Esophagus muscularis mucosa (tissue), 4 donors: ENCODE data around the gene PTPN12. TPM values are rescaled to one million over a fixed set of nuclear protein-coding genes. Genes with fewer than 3 reads are reported as not detected.

Source experiments
- DNase-seq: peaks from one replicate; pipeline ENCODE4 v3.0.0-alpha.2; 2017; ENCODE audit errors: extremely low spot score
- H3K27ac ChIP-seq, 4 donors: fragments of 200-600 bp; sonication (generic); replicated peaks in 1 of 4; 1 replicate in 3 of 4; 2 replicates in 1 of 4; pipeline ENCODE4 v1.5.1; 2016 to 2019; ENCODE audit warnings: mild to moderate bottlenecking in 1 of 4
- H3K27me3 ChIP-seq, 4 donors: fragments of 200-600 bp; sonication (generic); one replicate each; pipeline versions ENCODE4 v1.5.1 to v1.6.0; 2016 to 2019
- H3K36me3 ChIP-seq, 4 donors: fragments of 200-600 bp; sonication (generic); one replicate each; pipeline ENCODE4 v1.5.1; 2016 to 2019
- H3K4me1 ChIP-seq, 4 donors: fragments of 200-600 bp; sonication (generic); one replicate each; pipeline ENCODE4 v1.5.1; 2016 to 2019
- H3K4me3 ChIP-seq, 4 donors: fragments of 200-600 bp; sonication (generic); 1 replicate in 2 of 4; 2 replicates in 2 of 4; pipeline ENCODE4 v1.5.1; 2016 to 2019; ENCODE audit warnings: mild to moderate bottlenecking in 4 of 4, moderate library complexity in 1 of 4
- H3K9me3 ChIP-seq, 4 donors: fragments of 200-600 bp; sonication (generic); 1 replicate in 3 of 4; 2 replicates in 1 of 4; pipeline ENCODE4 v1.5.1; 2016 to 2019
- EP300 ChIP-seq: sonication (generic); formaldehyde crosslinking; IDR thresholded peaks from one replicate; pipeline ENCODE4 v1.6.1; 2017; ENCODE audit warnings: antibody characterized with exemption
- POLR2A ChIP-seq: fragments of 450-650 bp; IDR thresholded peaks from one replicate; pipeline ENCODE4 v1.6.1; 2017; ENCODE audit warnings: antibody characterized with exemption, moderate library complexity, mild to moderate bottlenecking, low read depth
- POLR2AphosphoS5 ChIP-seq, 2 donors: sonication (generic); formaldehyde crosslinking; IDR thresholded peaks; one replicate each; pipeline ENCODE4 v1.6.1; 2017; ENCODE audit warnings: antibody characterized with exemption in 2 of 2
- WGBS: methylation state at CpG from one replicate; pipeline ENCODE4 v1.1.5; 2018; 5-methylcytosine and 5-hydroxymethylcytosine counted together
- intact Hi-C: fragments of 100-400 bp; cut with DNase I; formaldehyde crosslinking; loops from one replicate; pipeline ENCODE4 v1.15.1; 2023
- total RNA-seq, 4 donors: library from RNA; depleted of rRNA; stranded (reverse); fragments of >200 nt; gene quantifications; one replicate each; pipeline versions ENCODE4 v1.1.0 to v1.2.1, GENCODE V29; 2016
- TF ChIP-seq, protein P1 (sequence below), 3 experiments: fragments of 200-600 bp in 2 of 3; fragments of 450-650 bp in 1 of 3; sonication (generic) in 2 of 3; IDR thresholded peaks; one replicate each; pipeline ENCODE4 v1.5.1; 2017 to 2019; ENCODE audit warnings: antibody characterized with exemption in 3 of 3, mild to moderate bottlenecking in 2 of 3, moderate library complexity in 1 of 3

The PTPN12 gene
- total RNA-seq, 4 donors from 2014 or later, result 89.1 to 126 (median 98.4) TPM

DNA sequence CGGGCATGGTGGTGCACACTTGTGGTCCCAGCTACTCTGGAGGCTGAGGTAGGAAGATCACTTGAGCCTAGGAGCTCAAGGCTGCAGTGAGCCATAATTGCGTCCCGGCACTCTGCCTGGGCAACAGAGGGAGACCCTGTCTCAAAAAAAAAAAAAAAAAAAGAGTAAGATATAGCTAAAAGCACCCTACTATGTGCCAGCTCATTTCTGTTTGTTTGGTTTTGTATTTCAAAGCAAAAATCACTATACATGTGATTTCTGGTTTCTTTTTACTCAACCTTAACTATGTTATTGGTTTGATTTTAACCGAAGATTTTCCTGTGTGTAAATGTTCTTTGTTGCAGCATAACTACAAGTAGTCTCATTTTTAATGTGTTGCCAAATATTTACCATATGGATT lies 92.7 kb downstream of the PTPN12 start:
- no peak overlapping the region for H3K27ac ChIP-seq
- no peak for TF ChIP-seq POLR2A
- TF ChIP-seq, protein P1, sequence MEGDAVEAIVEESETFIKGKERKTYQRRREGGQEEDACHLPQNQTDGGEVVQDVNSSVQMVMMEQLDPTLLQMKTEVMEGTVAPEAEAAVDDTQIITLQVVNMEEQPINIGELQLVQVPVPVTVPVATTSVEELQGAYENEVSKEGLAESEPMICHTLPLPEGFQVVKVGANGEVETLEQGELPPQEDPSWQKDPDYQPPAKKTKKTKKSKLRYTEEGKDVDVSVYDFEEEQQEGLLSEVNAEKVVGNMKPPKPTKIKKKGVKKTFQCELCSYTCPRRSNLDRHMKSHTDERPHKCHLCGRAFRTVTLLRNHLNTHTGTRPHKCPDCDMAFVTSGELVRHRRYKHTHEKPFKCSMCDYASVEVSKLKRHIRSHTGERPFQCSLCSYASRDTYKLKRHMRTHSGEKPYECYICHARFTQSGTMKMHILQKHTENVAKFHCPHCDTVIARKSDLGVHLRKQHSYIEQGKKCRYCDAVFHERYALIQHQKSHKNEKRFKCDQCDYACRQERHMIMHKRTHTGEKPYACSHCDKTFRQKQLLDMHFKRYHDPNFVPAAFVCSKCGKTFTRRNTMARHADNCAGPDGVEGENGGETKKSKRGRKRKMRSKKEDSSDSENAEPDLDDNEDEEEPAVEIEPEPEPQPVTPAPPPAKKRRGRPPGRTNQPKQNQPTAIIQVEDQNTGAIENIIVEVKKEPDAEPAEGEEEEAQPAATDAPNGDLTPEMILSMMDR (IDR thresholded peaks at IDR 0.05), result no peak
- TF ChIP-seq POLR2AphosphoS5 (IDR thresholded peaks at IDR 0.05), result no peak
- no peaks in the 10 kb centered on the region for H3K27me3 ChIP-seq
- no peaks in the 10 kb centered on the region for H3K9me3 ChIP-seq
- no peaks in the 10 kb centered on the region for H3K4me1 ChIP-seq
- H3K36me3 ChIP-seq, result peaks cover 39 to 90% (median 72%) of the 10 kb centered on the region in 4 donors
- WGBS, result 97% methylated on average over 4 of the region's 4 CpGs
- intact Hi-C loops, result no loop called here
- no peak overlapping the region for H3K4me3 ChIP-seq
- no peak for DNase-seq

DNA sequence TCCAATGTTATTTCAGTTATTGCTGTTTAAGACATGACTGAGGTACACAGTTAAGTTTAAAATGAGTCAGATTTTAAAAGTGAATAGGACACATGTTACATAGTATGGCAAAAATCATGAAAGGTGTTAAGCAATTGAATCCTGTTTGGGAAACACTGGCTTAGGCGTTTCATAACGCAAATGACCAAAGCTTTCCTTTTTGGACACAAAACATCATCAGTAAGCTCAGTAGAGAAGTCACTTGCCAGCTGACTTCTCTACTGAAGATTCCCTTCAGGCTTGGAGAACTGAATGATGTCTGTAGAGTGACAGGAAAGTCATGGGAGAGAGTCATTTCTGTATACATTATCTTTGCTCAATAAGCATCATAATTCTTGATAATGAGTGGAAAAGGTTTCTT lies 94.7 kb downstream of the PTPN12 start:
- H3K36me3 ChIP-seq, result peaks cover 40 to 89% (median 70%) of the 10 kb centered on the region in 4 donors
- no peak overlapping the region for H3K4me3 ChIP-seq
- 65% methylated on average over 2 of the region's 2 CpGs for WGBS
- no peak for DNase-seq
- H3K27me3 ChIP-seq, result no peaks in the 10 kb centered on the region
- no peak for TF ChIP-seq EP300
- no peak for TF ChIP-seq POLR2AphosphoS5 (IDR thresholded peaks at IDR 0.05)
- intact Hi-C loops, result no loop called here
- no peaks in the 10 kb centered on the region for H3K9me3 ChIP-seq
- no peak overlapping the region for H3K27ac ChIP-seq
- H3K4me1 ChIP-seq, result no peaks in the 10 kb centered on the region

DNA sequence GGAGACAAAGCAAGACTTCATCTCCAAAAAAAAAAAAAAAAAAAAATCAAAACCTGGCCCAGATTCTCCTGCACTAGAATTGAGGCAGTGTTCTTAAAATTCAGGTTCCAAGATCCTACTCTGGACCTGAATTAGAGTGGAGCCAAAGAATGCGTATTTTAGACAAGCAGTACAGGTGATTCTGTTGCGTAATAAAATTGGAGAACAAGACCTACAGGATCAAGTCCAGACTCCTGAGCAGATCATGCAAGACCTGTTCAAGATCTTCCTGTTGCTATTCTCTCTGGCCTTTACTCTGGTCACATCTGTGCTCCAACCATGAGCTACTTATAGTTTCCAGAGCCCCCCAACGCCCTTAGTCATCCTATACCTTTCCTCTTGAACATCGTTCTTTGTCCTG lies 107.7 kb downstream of the PTPN12 start:
- 86% methylated on average over 4 of the region's 4 CpGs for WGBS
- H3K27ac ChIP-seq, result no peak overlapping the region
- H3K4me3 ChIP-seq, result no peak overlapping the region
- no peaks in the 10 kb centered on the region for H3K9me3 ChIP-seq
- H3K36me3 ChIP-seq, result peaks cover 19 to 77% (median 58%) of the 10 kb centered on the region in 4 donors
- DNase-seq, result no peak
- TF ChIP-seq POLR2AphosphoS5 (IDR thresholded peaks at IDR 0.05) (no peak), EP300 (no peak)
- TF ChIP-seq, protein P1 (IDR thresholded peaks at IDR 0.05), result no peak
- intact Hi-C loops, result no loop called here
- no peaks in the 10 kb centered on the region for H3K27me3 ChIP-seq
- H3K4me1 ChIP-seq, result peaks cover 0 to 4% (median 0%) of the 10 kb centered on the region in 4 donors

DNA sequence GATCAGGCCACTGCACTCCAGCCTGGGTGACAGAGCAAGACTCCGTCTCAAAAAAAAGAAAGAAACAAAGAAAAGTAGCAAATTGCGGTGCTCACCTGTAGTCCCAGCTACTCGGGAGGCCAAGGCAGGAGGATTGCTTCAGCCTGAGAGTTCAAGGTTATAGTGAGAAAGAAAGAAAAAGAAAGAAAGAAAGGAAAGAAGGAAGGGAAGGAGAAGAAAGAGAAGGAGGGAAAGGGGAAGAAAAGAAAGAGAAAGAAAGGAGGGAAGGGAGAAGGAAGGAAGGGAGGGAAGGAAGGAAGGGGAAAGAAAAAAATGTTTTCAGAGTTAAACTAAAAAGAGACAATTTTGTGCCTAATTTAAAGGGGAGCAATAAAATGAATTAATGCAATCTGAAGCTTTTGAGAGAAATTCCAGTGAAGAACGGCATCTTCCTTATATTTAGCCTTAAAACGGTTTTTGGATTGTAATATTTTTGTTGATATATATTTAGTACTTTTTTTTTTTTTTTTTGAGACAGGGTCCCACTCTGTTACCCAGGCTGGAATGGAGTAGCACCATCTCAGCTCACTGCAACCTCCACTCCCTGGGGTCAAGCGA lies 111.7 kb downstream of the PTPN12 start:
- Histone ChIP-seq H3K9me3 (no peaks in the 10 kb centered on the region), H3K27ac (no peak overlapping the region), H3K4me3 (no peak overlapping the region), H3K4me1 (peaks cover 0 to 5% (median 0%) of the 10 kb centered on the region in 4 donors), H3K27me3 (no peaks in the 10 kb centered on the region), H3K36me3 (peaks cover 12 to 55% (median 37%) of the 10 kb centered on the region in 4 donors)
- no peak for TF ChIP-seq POLR2AphosphoS5 (IDR thresholded peaks at IDR 0.05)
- TF ChIP-seq POLR2A, result no peak
- TF ChIP-seq EP300, result no peak
- TF ChIP-seq, protein P1 (IDR thresholded peaks at IDR 0.05), result no peak
- 94% methylated on average over 6 of the region's 6 CpGs for WGBS
- no peak for DNase-seq
- intact Hi-C loops, result no loop called here

DNA sequence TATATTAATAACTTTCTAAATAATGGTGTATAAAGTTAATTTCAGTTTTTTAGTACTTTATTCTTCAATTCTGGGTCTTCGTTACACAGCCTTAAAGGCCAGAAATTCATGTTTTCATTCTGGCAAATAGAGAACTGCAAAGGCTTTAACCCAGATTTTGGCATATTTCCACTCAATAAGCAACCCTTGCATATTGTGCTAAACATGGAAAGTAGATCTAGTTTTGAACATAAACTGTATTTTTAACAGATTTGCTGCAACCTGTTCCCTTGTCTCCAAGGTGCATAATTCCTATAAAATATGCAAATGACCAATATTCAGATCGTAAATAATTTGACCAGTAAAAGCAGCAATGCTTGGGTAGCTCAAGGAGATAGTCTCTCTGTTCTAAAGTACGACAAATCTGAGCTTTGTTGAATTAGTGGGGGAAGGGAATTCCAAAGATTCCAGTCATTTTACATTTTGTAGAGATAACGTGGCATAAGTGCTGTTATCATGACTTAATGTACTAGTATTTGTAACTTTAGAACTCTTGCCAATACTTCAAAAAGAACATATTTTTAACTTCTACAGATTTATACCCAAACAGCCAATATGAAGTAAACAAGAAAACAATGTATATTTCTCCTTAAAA lies 112.7 kb downstream of the PTPN12 start:
- Histone ChIP-seq H3K4me1 (peaks cover 0 to 5% (median 0%) of the 10 kb centered on the region in 4 donors), H3K9me3 (no peaks in the 10 kb centered on the region), H3K4me3 (no peak overlapping the region), H3K36me3 (peaks cover 12 to 54% (median 33%) of the 10 kb centered on the region in 4 donors), H3K27me3 (no peaks in the 10 kb centered on the region), H3K27ac (no peak overlapping the region)
- DNase-seq, result no peak
- intact Hi-C loops, result no loop called here
- 68% methylated on average over 4 of the region's 4 CpGs for WGBS
- TF ChIP-seq EP300 (no peak), POLR2AphosphoS5 (IDR thresholded peaks at IDR 0.05) (no peak), POLR2A (no peak)
- TF ChIP-seq, protein P1 (IDR thresholded peaks at IDR 0.05), result no peak
